ENCODE measurements around the gene ALG2.
"Not testable (repeated sequence)": the region's sequence is repeated elsewhere in the genome, so short reads cannot be mapped to it uniquely, and the experiment has no call there.

ALG2 gene

DNA sequence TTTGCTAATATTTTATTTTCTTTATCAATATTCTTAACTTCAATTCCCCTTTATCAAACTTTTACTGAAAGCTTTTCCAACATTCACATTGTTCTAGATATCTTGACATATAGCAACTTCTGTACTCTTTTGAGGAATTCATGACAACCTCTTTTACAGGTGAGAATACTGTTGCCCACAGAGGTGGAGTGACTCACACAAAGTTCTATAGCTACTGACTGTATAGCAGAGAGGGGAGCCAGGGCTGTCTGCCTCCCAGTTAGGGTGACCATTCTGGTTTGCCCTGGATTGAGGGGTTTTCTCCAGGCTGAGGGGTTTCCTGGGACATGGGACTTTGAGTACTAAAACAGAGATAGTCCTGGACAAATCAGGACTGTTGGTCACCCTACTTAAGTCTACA, 16.6 kb upstream of the ALG2 start:
- no peak for DNase-seq (ENCODE audit: low read depth in 1 of 2, low spot score in 1 of 2)

DNA sequence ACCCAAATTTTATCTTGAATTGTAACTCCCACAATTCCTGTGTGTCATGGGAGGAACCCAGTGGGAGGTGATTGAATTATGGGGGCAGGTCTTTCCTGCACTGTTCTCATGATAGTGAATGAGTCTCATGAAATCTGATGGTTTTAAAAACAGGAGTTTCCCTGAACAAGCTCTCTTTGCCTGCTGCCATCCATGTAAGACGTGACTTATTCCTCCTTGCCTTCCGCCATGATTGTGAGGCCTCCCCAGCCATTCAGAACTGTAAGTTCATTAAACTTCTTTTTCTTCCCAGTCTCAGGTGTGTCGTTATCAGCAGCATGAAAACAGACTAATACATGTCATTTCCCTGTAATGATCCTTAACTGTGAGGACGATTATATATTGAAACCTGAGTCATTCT, 16.1 kb upstream of the ALG2 start:
- not testable (repeated sequence) for DNase-seq (ENCODE audit: low read depth in 1 of 2, low spot score in 1 of 2)

DNA sequence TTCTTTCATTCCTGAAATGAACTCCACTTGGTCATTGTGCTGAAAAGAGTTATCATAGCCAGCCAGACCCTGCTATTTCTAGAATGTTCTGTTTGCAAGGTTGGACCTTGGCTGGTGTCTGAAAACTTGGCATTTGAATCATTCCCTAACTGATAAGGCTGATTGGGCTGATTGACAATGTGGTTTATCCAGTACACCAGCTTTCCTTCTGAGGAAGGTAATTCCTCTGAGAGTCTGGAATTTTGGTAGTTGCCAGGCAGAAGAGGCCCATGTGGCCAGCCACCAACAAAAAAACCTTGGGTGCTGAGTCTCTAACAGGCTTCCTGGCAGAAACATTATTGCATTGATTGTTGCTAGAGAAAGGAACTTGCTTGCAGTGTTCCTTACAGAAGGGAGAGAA, 15.6 kb upstream of the ALG2 start:
- no peak for DNase-seq (ENCODE audit: low read depth in 1 of 2, low spot score in 1 of 2)

DNA sequence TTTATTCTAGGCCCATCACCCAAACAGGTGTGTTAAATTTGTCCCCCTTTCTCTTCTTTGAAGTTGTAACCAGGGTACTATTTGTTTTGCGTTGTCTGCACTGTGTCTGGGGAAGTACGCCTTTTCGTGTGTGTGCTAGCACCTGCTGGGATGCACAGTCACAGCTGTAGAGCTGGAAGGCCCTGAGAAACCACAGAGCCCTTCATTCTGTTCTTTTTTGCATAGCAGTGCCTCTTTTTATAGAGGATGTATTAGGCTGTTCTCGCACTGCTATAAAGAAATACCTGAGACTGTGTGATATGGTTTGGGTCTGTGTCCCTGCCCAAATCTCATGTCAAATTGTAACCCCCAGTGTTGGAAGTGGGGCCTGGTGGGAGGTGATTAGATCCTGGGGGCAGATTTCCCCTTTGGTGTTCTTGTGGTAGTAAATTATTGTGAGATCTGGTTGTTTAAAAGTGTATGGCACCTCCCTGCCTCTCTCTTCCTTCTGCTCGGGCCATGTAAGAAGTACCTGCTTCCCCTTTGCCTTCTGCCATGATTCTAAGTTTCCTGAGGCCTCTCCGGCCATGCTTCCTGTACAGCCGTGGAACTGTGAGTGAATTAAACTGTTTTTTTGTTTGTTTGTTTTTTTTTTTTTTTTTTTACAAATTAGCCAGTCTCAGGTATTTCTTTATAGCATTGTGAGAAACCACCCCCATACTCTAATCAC, 14.3 kb upstream of the ALG2 start:
- DNase-seq (ENCODE audit: low read depth in 1 of 2, low spot score in 1 of 2), result no peak

DNA sequence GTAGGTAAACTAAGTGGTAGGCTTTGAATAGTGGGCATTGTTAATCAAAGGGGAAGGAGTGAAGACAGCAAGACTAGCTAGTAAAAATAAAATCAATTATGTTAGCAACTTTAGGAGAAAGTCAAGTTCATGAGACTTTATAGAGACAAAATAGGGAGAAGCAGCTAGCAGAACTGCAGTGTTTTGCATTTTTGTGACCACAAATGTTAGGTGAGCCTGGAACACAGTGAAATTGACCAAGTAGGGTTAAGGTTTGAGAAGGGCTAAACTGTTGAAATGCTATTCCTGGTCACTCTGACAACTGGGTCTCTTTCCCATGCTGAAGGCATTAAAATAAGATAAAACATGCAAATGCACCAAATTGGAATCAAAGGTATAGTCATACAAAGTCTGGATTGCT, 13.3 kb upstream of the ALG2 start:
- DNase-seq (ENCODE audit: low read depth in 1 of 2, low spot score in 1 of 2), result no peak

DNA sequence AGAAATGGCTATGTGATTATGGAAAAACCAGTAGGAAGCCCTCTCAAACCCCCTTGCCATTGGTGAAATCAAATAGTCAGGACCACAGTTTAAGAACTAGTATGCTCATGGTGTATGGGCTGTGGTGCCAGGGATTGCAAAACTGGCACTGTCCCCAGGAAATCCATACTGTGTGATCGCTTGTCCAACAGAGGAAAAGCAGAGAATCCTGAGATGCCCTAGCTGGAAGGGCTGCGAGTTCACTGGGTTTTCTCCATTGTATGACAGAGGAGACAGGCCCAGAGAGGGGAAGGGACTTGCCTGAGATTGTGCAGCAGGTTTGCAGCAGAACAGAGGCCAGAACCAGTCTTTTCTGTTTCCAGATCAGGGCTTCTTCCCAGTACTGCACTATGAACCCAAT, 12.9 kb upstream of the ALG2 start:
- no peak for DNase-seq (ENCODE audit: low read depth in 1 of 2, low spot score in 1 of 2)

DNA sequence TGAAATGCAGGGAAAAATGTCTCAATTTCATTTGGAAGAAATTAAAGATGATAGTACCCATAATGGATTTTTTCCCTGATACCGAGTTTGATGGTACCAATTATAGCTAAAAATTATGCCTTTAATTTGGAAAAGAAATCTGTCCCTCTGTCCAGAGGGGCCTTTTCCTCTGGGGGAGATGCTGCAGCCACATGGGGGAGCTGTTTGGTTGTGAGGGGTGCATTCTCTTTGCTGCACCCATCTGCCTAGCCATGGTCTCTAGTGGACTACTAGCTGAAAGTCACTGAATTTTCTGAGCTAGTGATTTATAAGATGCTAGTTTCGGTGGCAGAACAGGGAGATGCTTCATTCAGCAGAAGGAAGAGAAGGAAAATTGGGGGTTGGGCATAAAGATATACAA, 10.0 kb upstream of the ALG2 start:
- DNase-seq (ENCODE audit: low read depth in 1 of 2, low spot score in 1 of 2), result no peak

DNA sequence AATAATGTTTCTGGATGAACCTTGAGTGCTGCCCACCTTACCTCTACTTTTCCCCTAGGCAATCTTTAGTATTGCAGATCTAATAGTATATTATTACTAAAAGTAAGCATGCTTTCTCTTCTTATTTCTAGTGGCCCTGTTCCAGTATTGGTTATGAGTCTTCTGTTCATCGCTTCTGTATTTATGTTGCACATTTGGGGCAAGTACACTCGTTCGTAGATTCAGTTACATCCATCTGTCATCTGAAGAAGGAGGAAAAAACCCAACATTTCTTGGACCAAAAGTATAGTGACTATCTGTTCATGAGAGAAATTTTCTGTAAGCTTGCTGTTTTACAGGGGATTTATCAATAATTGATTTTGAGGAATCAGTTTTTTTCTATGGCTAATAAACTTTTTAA, 8.5 kb upstream of the ALG2 start:
- DNase-seq (ENCODE audit: low read depth in 1 of 2, low spot score in 1 of 2), result no peak

DNA sequence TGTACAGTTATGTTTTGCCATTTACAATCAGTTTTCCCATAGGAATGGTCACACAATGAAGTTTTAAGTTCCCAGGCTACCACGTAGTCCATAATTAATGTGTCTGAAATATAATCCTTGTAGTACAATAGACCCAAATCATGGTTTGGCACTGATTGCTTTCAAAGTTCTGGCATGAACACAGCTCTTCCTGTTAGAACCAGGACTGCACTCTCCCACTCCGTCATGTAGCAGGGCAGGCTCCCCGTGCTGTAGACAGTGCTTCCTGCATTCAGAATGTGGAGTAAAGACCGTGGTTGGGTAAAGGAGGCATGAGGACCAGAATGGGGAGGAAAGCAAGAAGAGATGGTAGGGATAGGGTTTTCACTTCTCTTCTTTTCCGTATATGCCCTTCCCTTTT, 4.3 kb upstream of the ALG2 start:
- no peak for DNase-seq (ENCODE audit: low read depth in 1 of 2, low spot score in 1 of 2)

DNA sequence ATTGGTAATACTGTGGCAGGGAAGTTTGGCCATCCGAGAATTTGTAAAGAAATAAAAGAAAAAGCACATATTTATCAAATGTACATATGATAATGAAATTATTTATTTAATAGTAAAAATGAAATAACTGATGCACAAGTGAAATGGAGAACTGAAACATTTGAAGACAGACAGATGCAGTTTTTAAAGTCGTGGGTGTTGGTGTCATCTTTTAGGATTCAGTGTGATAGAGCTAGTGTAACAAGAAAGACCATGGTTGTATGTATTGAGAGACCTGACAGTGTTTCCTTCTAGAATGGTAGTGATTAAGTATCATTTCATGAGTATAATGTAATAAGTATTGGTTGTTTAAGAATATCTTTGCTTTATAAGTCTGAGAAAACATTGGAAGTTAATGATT, 2.7 kb upstream of the ALG2 start:
- no peak for DNase-seq (ENCODE audit: low read depth in 1 of 2, low spot score in 1 of 2)

DNA sequence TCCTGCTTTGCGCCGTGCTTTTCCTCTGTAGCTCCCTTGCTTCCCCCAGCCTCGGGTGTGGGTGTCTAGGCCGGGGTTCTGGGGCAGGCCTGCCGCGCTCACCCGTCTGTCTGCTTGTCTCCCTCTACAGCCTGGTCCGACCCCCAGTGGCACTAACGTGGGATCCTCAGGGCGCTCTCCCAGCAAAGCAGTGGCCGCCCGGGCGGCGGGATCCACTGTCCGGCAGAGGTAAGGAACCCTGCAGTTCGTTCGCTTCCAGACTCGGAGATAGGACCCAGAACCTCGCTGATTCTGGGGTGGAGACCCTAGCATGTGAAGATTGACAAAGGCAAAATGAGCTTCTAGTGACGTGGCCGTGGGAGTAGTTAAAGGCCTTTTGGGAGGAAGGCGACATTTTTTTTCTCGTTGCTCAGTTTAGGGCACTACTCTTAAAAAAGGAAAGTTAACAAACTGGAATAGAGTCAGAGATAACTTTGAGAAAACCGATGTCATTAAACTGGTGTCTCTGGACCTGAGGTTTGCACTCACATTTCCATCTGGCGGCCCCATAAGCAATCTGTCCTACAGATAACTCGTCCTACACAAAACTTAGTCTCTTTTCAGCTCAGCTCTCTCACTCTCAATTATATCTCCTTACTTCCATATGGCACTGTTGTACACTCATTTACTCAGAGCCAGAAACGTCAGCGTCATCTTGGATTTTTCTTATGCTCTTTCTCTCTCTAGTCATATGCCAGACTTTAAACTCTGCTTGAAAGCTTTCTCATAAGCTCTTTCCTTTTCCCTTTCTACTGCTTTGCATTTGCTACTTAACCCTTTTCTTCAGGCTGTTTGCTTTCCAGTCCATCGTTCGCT, 901 bp upstream of the ALG2 start:
- DNase-seq (ENCODE audit: low read depth in 1 of 2, low spot score in 1 of 2), result no peak

DNA sequence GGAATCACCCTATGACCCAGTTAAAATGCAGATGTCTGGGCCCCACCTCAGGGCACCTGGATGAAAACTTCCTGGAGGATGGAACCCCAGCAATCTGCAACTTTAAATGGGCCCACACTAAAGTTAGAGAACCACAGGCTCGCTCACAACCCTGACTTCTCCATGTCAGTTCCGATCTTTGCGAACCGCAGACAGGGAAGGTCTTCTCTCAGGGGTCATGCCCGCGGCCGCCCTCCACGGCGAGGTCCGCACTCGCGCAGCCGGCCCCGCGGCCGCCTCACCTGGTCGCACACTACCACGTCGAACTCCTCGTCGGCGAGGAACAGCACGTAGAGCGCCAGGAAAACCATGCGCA, 499 bp downstream of the ALG2 start:
- DNase-seq (ENCODE audit: low read depth in 1 of 2, low spot score in 1 of 2), result no peak

DNA sequence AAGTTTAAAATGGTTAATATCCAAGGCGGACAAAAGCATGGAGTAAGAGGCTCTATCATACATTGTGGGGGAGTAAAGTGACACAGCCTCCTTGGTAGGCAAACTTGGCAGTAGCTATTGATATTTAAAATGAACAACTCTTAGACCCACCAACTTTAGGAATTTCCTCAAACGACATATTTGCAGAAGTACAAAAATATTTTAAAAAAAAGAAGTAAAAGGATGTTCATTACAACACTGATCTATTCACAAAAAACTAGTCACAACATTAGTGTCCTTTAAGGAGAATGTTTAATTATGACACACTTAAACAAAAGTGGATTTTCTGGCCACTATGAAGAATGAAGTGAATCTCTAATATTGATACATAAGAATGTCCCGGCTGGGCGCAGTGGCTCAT, 1.7 kb downstream of the ALG2 start:
- no peak for DNase-seq (ENCODE audit: low read depth in 1 of 2, low spot score in 1 of 2)

DNA sequence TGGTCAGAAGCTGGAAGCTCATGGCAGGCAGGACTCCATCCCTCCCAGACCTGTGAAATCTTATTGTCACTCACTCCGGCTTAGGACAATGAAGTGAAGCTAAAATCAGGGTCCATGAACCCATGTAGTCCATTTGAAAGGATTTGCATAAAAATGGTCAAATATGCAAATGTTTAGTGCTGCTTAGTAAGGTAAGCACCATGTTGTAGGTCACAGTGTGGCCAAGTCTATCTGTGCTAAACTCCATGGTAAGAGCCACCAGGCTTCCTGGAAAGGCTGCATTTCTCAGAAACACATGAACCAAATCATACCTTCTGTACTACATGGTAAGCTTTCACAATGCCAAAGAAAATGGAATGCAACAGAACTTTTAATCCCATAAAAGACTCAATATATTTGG, 5.7 kb downstream of the ALG2 start:
- no peak for DNase-seq (ENCODE audit: low read depth in 1 of 2, low spot score in 1 of 2)

DNA sequence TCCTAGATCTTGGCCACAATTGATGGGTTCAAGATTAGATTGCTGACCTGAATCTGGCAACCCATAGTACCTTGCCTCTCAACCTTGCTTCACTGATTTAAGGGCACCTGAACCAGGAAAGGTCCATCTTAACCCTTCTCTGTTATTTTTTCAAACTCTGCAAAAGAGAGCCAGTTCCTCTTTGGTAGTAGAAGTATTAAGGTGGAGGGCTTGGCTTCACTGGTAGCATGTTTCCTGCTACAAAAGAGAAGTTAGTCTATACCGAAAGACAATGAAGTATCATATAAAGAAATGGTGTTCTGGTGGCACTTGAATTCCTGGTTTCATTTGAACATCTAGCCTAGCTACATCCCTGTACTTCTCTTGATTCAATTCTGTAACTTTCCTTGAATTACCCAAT, 8.5 kb downstream of the ALG2 start:
- no peak for DNase-seq (ENCODE audit: low read depth in 1 of 2, low spot score in 1 of 2)

DNA sequence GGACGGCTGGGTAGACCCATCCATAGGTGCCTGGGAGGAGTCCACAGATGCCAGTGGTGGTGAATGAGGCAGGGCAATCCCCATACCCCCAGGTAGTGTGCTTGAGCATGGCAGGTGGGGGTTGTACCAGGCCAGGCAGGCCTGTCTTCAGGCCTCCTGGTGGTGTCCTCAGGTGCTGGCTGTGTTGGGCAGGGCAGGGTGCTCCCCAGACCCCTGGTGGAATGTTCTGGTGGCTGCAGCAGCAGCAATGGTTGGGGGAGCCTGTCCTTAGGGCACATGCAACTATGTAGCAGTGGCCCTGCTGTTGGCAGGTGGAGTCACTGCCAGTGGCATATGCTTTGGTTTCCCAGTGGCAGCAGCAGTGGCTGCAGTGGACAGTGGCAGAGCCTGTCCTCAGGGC, 10.0 kb downstream of the ALG2 start:
- no peak for DNase-seq (ENCODE audit: low read depth in 1 of 2, low spot score in 1 of 2)

DNA sequence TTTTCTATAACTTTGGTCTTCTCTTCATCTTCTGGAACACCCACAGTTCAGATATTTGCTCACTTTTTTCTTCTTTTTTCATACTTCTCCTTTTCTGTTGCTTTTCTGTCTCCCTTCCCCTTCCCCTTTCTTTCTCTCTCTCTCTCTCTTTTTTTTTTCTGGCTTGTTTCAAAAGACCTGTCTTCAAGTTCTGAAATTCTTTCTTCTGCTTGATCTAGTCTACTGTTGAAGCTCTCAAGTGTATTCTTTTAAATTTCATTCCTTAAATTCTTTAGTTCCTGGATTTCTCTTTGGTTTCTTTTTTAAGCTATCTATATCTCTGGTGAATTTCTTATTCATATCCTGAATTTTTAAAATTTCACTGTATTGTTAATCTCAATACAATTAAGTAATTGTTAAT, 11.2 kb downstream of the ALG2 start:
- DNase-seq (ENCODE audit: low read depth in 1 of 2, low spot score in 1 of 2), result no peak

DNA sequence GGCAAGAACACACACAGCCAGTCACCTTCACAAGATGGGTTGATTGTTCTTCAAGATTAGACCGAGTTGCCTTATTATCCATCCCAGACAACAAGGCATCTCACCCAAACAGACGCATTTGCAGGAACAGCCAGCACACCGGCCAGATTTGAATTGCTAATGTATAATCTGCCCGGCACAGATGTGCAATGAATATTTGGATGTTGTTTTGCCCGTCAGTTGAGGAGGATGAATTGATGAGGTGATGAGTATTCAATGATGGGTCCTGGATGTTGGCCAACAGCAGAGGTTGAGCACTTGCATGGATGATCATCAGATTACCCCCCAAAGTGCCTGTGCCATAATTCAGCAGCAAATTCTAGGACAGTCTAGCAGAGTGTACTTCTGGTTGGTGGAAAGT, 20.1 kb downstream of the ALG2 start:
- no peak for DNase-seq (ENCODE audit: low read depth in 1 of 2, low spot score in 1 of 2)

DNA sequence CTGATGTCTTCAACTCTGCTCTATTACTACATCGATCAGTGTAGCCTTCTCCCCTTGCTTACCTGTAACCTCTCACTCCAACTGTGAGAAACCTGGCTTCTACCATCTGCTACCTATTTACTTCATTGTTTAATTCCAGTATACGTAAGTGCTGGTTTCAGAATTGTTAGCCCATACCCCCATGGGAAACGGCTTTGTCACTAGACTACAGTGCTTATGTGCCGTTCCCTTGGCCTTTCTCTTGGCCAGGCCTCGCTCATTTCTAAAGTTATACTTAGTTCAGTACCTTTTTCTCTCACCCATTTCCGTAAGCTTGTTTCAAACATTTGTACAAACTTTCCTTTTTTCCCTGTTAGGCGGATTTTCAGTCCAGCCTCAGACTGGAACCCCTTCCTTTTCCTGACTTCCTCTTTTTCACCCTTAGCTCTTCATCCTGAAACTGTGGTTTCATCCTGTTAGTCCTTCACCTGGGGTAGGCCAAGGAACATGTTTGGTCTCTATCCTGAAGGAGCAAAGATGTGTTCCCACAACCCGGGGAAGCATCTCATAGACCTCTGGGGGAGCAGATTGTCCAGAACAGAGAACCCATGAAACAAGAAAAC, 21.7 kb downstream of the ALG2 start:
- DNase-seq (ENCODE audit: low read depth in 1 of 2, low spot score in 1 of 2), result no peak

DNA sequence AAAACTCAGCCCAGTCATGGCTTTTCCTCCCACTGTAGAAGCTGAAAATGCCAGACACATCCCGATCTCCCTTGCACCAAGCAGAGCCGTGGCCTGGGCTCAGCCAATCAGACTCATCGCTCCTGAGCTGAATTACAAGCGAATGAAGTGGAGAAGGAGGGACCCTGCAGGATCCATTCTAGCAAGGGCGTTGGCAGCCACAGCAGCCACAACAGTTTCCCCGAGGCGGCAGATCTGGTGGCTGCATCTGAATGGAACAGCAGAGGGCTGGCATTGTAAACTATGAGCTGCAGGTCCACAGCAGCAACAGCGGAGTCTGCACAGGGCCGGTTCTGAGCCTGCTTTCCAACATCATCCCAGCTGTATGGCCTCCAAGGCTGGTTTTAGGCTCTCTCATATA, 23.8 kb downstream of the ALG2 start:
- no peak for DNase-seq (ENCODE audit: low read depth in 1 of 2, low spot score in 1 of 2)

DNA sequence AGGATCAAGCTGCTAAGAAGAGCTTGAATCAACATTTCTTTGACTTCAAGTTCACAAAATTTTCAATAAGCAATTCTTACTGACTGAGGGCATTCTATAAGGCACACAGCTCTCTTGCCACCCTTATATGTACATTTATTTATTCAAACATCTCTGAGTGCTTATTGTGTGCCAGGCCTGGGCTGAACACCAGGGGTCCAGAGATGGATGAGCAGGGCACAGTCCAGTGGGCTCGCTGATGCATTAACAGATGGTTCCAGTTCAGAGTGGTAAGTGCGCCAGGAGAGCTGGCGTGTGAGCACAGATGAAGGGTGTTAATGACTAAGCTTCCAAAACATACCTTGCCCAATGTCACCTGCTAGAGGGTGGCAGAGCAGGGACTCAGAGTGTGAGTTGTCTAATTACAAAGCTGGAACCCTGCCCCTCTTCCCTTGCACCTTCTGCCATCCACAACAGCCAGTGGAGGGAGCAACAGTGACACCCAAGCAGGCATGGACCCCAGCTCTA, 24.6 kb downstream of the ALG2 start:
- DNase-seq (ENCODE audit: low read depth in 1 of 2, low spot score in 1 of 2), result no peak

DNA sequence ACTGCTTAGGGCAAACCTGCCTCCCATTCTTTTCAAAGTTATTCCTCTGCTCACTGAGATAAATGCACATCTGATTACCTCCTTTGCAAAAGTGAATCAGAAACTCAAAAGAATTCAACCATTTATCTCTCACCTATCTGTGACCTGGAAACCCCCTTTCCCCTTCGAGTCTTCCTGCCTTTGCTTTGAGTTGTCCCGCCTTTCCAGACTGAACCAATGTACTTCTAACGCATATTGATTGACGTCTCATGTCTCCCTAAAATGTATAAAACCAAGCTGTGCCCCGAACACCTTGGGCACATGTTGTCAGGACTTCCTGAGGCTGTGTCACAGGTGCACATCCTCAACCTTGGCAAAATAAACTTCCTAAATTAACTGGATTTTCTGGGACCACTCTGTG, 25.3 kb downstream of the ALG2 start:
- not testable (repeated sequence) for DNase-seq (ENCODE audit: low read depth in 1 of 2, low spot score in 1 of 2)
